ENCODE data around the gene COL18A1. TPM values are rescaled to one million over a fixed set of nuclear protein-coding genes. Genes with fewer than 3 reads are reported as not detected.

The COL18A1 gene
- total and polyA plus RNA-seq, 9 of the 15 experiments (the other 6 are each of a cell fraction or from before 2014, with no cell fraction given): 0.14 to 16.4 (median 2.0) TPM

GRCh38 chr21:45401054-45401518 is 3.9 kb upstream of the COL18A1 start (continued):
- TF ChIP-seq, protein P1, sequence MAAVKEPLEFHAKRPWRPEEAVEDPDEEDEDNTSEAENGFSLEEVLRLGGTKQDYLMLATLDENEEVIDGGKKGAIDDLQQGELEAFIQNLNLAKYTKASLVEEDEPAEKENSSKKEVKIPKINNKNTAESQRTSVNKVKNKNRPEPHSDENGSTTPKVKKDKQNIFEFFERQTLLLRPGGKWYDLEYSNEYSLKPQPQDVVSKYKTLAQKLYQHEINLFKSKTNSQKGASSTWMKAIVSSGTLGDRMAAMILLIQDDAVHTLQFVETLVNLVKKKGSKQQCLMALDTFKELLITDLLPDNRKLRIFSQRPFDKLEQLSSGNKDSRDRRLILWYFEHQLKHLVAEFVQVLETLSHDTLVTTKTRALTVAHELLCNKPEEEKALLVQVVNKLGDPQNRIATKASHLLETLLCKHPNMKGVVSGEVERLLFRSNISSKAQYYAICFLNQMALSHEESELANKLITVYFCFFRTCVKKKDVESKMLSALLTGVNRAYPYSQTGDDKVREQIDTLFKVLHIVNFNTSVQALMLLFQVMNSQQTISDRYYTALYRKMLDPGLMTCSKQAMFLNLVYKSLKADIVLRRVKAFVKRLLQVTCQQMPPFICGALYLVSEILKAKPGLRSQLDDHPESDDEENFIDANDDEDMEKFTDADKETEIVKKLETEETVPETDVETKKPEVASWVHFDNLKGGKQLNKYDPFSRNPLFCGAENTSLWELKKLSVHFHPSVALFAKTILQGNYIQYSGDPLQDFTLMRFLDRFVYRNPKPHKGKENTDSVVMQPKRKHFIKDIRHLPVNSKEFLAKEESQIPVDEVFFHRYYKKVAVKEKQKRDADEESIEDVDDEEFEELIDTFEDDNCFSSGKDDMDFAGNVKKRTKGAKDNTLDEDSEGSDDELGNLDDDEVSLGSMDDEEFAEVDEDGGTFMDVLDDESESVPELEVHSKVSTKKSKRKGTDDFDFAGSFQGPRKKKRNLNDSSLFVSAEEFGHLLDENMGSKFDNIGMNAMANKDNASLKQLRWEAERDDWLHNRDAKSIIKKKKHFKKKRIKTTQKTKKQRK (IDR thresholded peaks at IDR 0.05; ENCODE audit: borderline replicate concordance, low read depth, low read length): no peak
- TF ChIP-seq MED1 (CRISPR knock-in tag; IDR thresholded peaks at IDR 0.05; ENCODE audit: borderline replicate concordance): no peak
- TF ChIP-seq ZNF280A (IDR thresholded peaks at IDR 0.05; ENCODE audit: low read depth, partially characterized antibody): peak; percentile 96
- no peak for TF ChIP-seq MYC (IDR thresholded peaks at IDR 0.05; ENCODE audit: low read depth, low read length)
- no peak for TF ChIP-seq MYC (CRISPR knock-in tag; IDR thresholded peaks at IDR 0.05; ENCODE audit: borderline replicate concordance, low read depth)
- TF ChIP-seq, protein P2, sequence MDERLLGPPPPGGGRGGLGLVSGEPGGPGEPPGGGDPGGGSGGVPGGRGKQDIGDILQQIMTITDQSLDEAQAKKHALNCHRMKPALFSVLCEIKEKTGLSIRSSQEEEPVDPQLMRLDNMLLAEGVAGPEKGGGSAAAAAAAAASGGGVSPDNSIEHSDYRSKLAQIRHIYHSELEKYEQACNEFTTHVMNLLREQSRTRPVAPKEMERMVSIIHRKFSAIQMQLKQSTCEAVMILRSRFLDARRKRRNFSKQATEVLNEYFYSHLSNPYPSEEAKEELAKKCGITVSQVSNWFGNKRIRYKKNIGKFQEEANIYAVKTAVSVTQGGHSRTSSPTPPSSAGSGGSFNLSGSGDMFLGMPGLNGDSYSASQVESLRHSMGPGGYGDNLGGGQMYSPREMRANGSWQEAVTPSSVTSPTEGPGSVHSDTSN (CRISPR knock-in tag; IDR thresholded peaks at IDR 0.05; ENCODE audit: low read depth): no peak
- TF ChIP-seq, protein P2 (tag; conservative IDR thresholded peaks at IDR 0.05; ENCODE audit: low read depth): no peak
- no peak for TF ChIP-seq MCM7 (IDR thresholded peaks at IDR 0.05)
- TF ChIP-seq EP300 (IDR thresholded peaks at IDR 0.05; ENCODE audit: low read length): no peak
- TF ChIP-seq TBL1XR1 (IDR thresholded peaks at IDR 0.05; ENCODE audit: low read length in 2 of 2): no peak
- no peak for TF ChIP-seq ZNF253 (CRISPR knock-in tag; conservative IDR thresholded peaks at IDR 0.05)
- TF ChIP-seq CBX3 (IDR thresholded peaks at IDR 0.05; ENCODE audit: borderline replicate concordance in 1 of 2, low read length in 2 of 2): peak; percentile 87 to 99
- TF ChIP-seq POLR2AphosphoS2 (IDR thresholded peaks at IDR 0.05; ENCODE audit: low read length): no peak
- no peak for TF ChIP-seq ETV5 (CRISPR knock-in tag; IDR thresholded peaks at IDR 0.05; ENCODE audit: low read depth)
- no peak for TF ChIP-seq RBM14 (IDR thresholded peaks at IDR 0.05; ENCODE audit: borderline replicate concordance, insufficient read depth, low read depth, low read length)
- no peak for TF ChIP-seq ZKSCAN8 (CRISPR knock-in tag; IDR thresholded peaks at IDR 0.05)
- no peak for TF ChIP-seq DEAF1 (CRISPR knock-in tag; IDR thresholded peaks at IDR 0.05)
- TF ChIP-seq NCOA6 (IDR thresholded peaks at IDR 0.05): no peak
- TF ChIP-seq DDX20 (tag; IDR thresholded peaks at IDR 0.05; ENCODE audit: low read depth): no peak
